ENCODE data around the gene KCNJ5. TPM values are rescaled to one million over a fixed set of nuclear protein-coding genes. Genes with fewer than 3 reads are reported as not detected.

The KCNJ5 gene
- total and polyA plus RNA-seq, 2 experiments from 2014 or later = not detected

GRCh38 chr11:128955636-128956035, 64.5 kb downstream of the KCNJ5 start:
- Histone ChIP-seq H3K9me2 (ENCODE audit: insufficient read depth) (no peaks in the 10 kb centered on the region), H3K4me3 (no peak overlapping the region), H3K4me2 (no peak overlapping the region), H3K79me2 (replicated peaks; ENCODE audit: insufficient read depth) (no peaks in the 10 kb centered on the region), H4K20me1 (replicated peaks; ENCODE audit: insufficient read depth) (no peaks in the 10 kb centered on the region), H3K27me3 (ENCODE audit: insufficient read depth) (no peaks in the 10 kb centered on the region), H3K4me1 (ENCODE audit: insufficient read depth) (no peaks in the 10 kb centered on the region), H3K27ac (ENCODE audit: low read depth) (no peak overlapping the region), H3K36me3 (ENCODE audit: insufficient read depth) (no peaks in the 10 kb centered on the region), H3F3A (replicated peaks; ENCODE audit: low read depth) (no peaks in the 10 kb centered on the region), H2AFZ (no peak overlapping the region)
- no peak overlapping the region for H3K27ac Mint-ChIP-seq
- ATAC-seq (no peak), DNase-seq (ENCODE audit: low spot score) (no peak)
- TF ChIP-seq JUNB (IDR thresholded peaks at IDR 0.05; ENCODE audit: unreplicated experiment) (no peak), ZNF114 (CRISPR knock-in tag; IDR thresholded peaks at IDR 0.05) (no peak), CREB1 (CRISPR knock-in tag; IDR thresholded peaks at IDR 0.05; ENCODE audit: low read depth) (no peak), NANOG (IDR thresholded peaks at IDR 0.05; ENCODE audit: borderline replicate concordance) (no peak), EZH2phosphoT487 (IDR thresholded peaks at IDR 0.05; ENCODE audit: unreplicated experiment) (no peak), POLR2AphosphoS5 (IDR thresholded peaks at IDR 0.05; ENCODE audit: low read depth) (no peak), ZNF462 (CRISPR knock-in tag; IDR thresholded peaks at IDR 0.05) (no peak), EZH2 (IDR thresholded peaks at IDR 0.05; ENCODE audit: low read depth, unreplicated experiment) (no peak), STAT1 (IDR thresholded peaks at IDR 0.05; ENCODE audit: unreplicated experiment) (no peak), ZNF331 (CRISPR knock-in tag; IDR thresholded peaks at IDR 0.05; ENCODE audit: low read depth) (no peak)
- TF ChIP-seq, protein P1, sequence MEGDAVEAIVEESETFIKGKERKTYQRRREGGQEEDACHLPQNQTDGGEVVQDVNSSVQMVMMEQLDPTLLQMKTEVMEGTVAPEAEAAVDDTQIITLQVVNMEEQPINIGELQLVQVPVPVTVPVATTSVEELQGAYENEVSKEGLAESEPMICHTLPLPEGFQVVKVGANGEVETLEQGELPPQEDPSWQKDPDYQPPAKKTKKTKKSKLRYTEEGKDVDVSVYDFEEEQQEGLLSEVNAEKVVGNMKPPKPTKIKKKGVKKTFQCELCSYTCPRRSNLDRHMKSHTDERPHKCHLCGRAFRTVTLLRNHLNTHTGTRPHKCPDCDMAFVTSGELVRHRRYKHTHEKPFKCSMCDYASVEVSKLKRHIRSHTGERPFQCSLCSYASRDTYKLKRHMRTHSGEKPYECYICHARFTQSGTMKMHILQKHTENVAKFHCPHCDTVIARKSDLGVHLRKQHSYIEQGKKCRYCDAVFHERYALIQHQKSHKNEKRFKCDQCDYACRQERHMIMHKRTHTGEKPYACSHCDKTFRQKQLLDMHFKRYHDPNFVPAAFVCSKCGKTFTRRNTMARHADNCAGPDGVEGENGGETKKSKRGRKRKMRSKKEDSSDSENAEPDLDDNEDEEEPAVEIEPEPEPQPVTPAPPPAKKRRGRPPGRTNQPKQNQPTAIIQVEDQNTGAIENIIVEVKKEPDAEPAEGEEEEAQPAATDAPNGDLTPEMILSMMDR (conservative IDR thresholded peaks at IDR 0.05; ENCODE audit: low read depth in 2 of 2) = no peak
- TF ChIP-seq, protein P2, sequence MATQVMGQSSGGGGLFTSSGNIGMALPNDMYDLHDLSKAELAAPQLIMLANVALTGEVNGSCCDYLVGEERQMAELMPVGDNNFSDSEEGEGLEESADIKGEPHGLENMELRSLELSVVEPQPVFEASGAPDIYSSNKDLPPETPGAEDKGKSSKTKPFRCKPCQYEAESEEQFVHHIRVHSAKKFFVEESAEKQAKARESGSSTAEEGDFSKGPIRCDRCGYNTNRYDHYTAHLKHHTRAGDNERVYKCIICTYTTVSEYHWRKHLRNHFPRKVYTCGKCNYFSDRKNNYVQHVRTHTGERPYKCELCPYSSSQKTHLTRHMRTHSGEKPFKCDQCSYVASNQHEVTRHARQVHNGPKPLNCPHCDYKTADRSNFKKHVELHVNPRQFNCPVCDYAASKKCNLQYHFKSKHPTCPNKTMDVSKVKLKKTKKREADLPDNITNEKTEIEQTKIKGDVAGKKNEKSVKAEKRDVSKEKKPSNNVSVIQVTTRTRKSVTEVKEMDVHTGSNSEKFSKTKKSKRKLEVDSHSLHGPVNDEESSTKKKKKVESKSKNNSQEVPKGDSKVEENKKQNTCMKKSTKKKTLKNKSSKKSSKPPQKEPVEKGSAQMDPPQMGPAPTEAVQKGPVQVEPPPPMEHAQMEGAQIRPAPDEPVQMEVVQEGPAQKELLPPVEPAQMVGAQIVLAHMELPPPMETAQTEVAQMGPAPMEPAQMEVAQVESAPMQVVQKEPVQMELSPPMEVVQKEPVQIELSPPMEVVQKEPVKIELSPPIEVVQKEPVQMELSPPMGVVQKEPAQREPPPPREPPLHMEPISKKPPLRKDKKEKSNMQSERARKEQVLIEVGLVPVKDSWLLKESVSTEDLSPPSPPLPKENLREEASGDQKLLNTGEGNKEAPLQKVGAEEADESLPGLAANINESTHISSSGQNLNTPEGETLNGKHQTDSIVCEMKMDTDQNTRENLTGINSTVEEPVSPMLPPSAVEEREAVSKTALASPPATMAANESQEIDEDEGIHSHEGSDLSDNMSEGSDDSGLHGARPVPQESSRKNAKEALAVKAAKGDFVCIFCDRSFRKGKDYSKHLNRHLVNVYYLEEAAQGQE (IDR thresholded peaks at IDR 0.05; ENCODE audit: unreplicated experiment) = no peak
- TF ChIP-seq, protein P3, sequence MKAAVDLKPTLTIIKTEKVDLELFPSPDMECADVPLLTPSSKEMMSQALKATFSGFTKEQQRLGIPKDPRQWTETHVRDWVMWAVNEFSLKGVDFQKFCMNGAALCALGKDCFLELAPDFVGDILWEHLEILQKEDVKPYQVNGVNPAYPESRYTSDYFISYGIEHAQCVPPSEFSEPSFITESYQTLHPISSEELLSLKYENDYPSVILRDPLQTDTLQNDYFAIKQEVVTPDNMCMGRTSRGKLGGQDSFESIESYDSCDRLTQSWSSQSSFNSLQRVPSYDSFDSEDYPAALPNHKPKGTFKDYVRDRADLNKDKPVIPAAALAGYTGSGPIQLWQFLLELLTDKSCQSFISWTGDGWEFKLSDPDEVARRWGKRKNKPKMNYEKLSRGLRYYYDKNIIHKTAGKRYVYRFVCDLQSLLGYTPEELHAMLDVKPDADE (IDR thresholded peaks at IDR 0.05) = no peak
- no peaks in the 10 kb centered on the region for H3K27me3 Mint-ChIP-seq (ENCODE audit: insufficient read depth, low read depth, poor library complexity)
- no peaks in the 10 kb centered on the region for H3K36me3 Mint-ChIP-seq (ENCODE audit: low read depth)
- no peaks in the 10 kb centered on the region for H3K9me3 Mint-ChIP-seq
- H3K4me1 Mint-ChIP-seq = peaks cover 5% of the 10 kb centered on the region; the same call in 2 of the 3 replicates
- H3K4me3 Mint-ChIP-seq = no peak overlapping the region

Data from GM23338 (cell line).